Stimulated activated CD4-positive, alpha-beta T cell treated with anti-CD3 and anti-CD28 coated beads, Interleukin-1b, Interleukin-23, amount 100 ng/mL, for 4 hours (primary cell): ENCODE data around the gene MACROD2.

Experiments used
- DNase-seq, 2 donors: peaks; one replicate each; pipeline ENCODE4 v3.0.0-alpha.2; 2020; ENCODE audit warnings: low read depth in 2 of 2

MACROD2 gene

GRCh38 chr20:14758356-14758755 lies 763.0 kb downstream of the MACROD2 start:
- no peak for DNase-seq

GRCh38 chr20:14759979-14760378 lies 764.7 kb downstream of the MACROD2 start:
- no peak for DNase-seq

- DNase-seq, result no peak
Measured at GRCh38 chr20:14761903-14762302, 766.6 kb downstream of the MACROD2 start.

GRCh38 chr20:14764511-14765369 lies 769.4 kb downstream of the MACROD2 start:
- no peak for DNase-seq

- no peak for DNase-seq
Measured at GRCh38 chr20:14765370-14765701, 770.0 kb downstream of the MACROD2 start.

- no peak for DNase-seq
Measured at GRCh38 chr20:14773486-14773885, 778.2 kb downstream of the MACROD2 start.

- no peak for DNase-seq
Measured at GRCh38 chr20:14775778-14776177, 780.5 kb downstream of the MACROD2 start.

GRCh38 chr20:14777591-14777990 lies 782.3 kb downstream of the MACROD2 start:
- no peak for DNase-seq

GRCh38 chr20:14778096-14778495 lies 782.8 kb downstream of the MACROD2 start:
- no peak for DNase-seq

GRCh38 chr20:14778875-14779274 lies 783.6 kb downstream of the MACROD2 start:
- no peak for DNase-seq

- DNase-seq, result no peak
Measured at GRCh38 chr20:14780508-14780907, 785.2 kb downstream of the MACROD2 start.

GRCh38 chr20:14782731-14783130 lies 787.4 kb downstream of the MACROD2 start:
- no peak for DNase-seq

- DNase-seq, result no peak
Measured at GRCh38 chr20:14783766-14784165, 788.5 kb downstream of the MACROD2 start.

- no peak for DNase-seq
Measured at GRCh38 chr20:14785065-14785743, 789.9 kb downstream of the MACROD2 start.

GRCh38 chr20:14790190-14790589 lies 794.9 kb downstream of the MACROD2 start:
- no peak for DNase-seq

GRCh38 chr20:14790771-14791620 lies 795.7 kb downstream of the MACROD2 start:
- DNase-seq, result no peak

GRCh38 chr20:14792915-14793314 lies 797.6 kb downstream of the MACROD2 start:
- no peak for DNase-seq

GRCh38 chr20:14799545-14800216 lies 804.4 kb downstream of the MACROD2 start:
- DNase-seq, result no peak

- no peak for DNase-seq
Measured at GRCh38 chr20:14800707-14801425, 805.5 kb downstream of the MACROD2 start.

- DNase-seq, result no peak
Measured at GRCh38 chr20:14801591-14802325, 806.4 kb downstream of the MACROD2 start.
